Measurements from ENCODE around the gene PLA2G4A.

PLA2G4A gene

DNA sequence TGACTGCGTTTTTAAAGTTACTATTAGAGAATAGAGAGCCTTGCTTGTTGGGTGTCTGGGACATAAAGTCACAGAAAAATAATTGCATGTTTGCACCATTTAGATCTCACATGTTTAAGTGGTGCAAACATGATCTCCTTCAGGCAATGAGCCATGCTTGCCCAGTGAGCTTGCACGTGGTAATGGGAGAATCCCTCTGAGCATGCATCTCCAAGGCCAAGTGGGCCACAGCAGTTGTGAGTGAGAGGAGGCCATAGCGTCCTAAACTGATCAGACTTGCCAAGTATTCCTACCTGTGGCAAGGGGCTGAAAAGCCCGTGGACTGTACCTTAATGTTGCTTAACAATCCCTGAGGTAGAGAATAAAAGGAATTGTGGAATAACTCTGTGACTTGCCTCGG, 158.3 kb downstream of the PLA2G4A start:
- H3K4me3 ChIP-seq (ENCODE audit: low read depth, low read length) = no peak overlapping the region
- in situ Hi-C loops (cut with HindIII; ENCODE audit: low sequenced_read_pairs) = no loop called here
- no peak for DNase-seq (ENCODE audit: low read depth, low spot score)
- no peak for TF ChIP-seq CTCF (IDR thresholded peaks at IDR 0.05; ENCODE audit: low read depth, low read length)

DNA sequence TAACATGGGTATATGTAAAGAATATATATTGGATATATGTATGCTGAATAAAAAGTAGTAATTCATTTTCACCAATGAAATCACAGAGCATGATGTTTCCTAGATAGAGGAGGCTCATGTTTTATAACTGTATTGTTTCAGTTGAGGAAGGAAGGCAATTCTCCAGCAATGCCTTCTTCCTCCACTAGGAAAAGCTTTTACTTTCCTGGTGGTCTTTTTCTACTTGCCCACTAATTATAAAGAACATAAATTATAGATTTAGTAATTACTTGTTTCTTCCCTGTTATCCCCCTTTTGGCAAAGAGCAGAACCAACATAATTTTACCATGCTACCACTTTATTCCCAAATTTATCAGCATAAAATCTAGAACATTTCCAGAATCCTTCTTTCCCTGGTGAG, 159.0 kb downstream of the PLA2G4A start:
- in situ Hi-C loops (cut with HindIII; ENCODE audit: low sequenced_read_pairs) = no loop called here
- TF ChIP-seq CTCF (IDR thresholded peaks at IDR 0.05; ENCODE audit: low read depth, low read length) = peak; percentile 33
- DNase-seq (ENCODE audit: low read depth, low spot score) = no peak
- H3K4me3 ChIP-seq (ENCODE audit: low read depth, low read length) = no peak overlapping the region

DNA sequence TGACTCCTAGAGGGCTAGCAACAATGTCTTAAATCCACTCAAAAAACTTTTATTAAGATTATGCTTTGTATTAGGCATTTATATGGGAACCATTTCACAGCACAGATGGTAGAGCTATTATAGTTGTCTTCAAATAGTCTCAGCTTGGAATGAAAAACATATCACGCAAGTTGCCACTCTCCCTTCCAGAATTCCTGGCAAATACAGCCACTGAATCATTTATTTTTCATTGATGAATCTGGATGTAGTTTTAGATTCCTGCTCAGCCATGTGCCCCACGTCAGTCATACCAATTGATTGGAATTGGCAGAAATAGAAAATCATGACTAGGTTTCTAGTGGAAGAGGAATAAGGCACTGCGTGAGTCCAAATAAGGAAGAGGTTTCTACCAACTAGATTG, 165.2 kb downstream of the PLA2G4A start:
- no peak for DNase-seq (ENCODE audit: low read depth, low spot score)
- in situ Hi-C loops (cut with HindIII; ENCODE audit: low sequenced_read_pairs) = no loop called here
- H3K4me3 ChIP-seq (ENCODE audit: low read depth, low read length) = no peak overlapping the region
- no peak for TF ChIP-seq CTCF (IDR thresholded peaks at IDR 0.05; ENCODE audit: low read depth, low read length)

DNA sequence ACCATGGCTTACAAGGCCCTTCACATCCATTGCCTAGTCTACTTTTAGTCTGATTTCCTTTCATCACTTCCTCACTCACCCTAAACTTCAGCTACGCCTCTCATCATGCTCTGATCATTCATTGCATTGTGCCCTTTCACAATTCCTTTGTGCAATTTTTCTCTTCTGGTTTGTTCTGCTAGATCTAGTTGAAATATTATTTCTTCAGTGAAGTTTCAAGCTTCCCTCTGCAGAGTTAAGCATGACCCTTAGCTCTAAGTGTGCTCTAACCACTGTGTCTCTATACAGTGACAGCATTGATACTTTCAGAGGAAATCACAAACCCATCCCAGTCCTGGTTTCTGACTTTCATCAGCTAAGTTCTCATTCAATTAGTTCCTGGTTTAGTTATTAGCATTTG, 166.1 kb downstream of the PLA2G4A start:
- TF ChIP-seq CTCF (IDR thresholded peaks at IDR 0.05; ENCODE audit: low read depth, low read length) = no peak

DNA sequence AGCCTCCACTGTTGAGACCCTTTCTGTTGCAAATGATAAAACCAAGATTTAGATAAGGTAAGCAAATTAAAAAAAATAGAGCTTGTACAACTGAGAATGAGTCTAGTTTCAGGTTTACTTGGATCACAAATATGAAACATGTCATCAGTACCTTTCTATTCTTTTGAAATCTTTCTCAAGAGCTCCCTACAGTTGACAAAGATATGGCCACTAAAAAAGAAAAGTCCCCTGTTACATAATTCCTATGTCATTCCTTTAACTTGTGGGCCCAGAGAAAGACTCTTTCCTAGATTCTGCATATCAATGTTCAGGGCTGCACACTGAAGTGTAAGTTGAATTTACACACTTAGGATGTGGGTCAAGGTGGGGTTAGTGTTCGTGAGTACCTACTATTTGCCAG, 168.1 kb downstream of the PLA2G4A start:
- no peak for DNase-seq (ENCODE audit: low read depth, low spot score)
- H3K4me3 ChIP-seq (ENCODE audit: low read depth, low read length) = no peak overlapping the region
- in situ Hi-C loops (cut with HindIII; ENCODE audit: low sequenced_read_pairs) = no loop called here
- no peak for TF ChIP-seq CTCF (IDR thresholded peaks at IDR 0.05; ENCODE audit: low read depth, low read length)

More for the DNA sequence above, 166.1 kb downstream of the PLA2G4A start:
- in situ Hi-C loops (cut with HindIII; ENCODE audit: low sequenced_read_pairs) = no loop called here
- DNase-seq (ENCODE audit: low read depth, low spot score) = no peak
- H3K4me3 ChIP-seq (ENCODE audit: low read depth, low read length) = no peak overlapping the region

DNA sequence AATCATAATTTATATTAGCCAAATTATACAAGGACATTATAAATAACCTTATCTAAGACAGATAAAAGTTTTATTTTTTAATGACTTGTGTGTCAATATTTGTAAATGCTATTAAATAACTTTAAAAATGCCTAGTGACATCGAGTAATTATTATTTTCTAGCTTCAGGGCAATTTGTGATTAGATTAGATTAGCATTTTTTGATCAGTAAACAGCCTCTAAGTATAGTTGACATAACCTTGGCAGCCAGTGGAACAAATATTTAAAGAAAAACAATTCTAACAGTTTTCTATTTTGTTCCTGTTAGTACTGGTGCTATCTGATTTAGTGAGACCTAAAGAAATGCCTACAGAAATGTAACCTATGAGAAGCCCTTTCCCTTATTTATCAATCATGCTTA, 169.1 kb downstream of the PLA2G4A start:
- no peak for DNase-seq (ENCODE audit: low read depth, low spot score)
- H3K4me3 ChIP-seq (ENCODE audit: low read depth, low read length) = no peak overlapping the region
- in situ Hi-C loops (cut with HindIII; ENCODE audit: low sequenced_read_pairs) = no loop called here
- TF ChIP-seq CTCF (IDR thresholded peaks at IDR 0.05; ENCODE audit: low read depth, low read length) = no peak

DNA sequence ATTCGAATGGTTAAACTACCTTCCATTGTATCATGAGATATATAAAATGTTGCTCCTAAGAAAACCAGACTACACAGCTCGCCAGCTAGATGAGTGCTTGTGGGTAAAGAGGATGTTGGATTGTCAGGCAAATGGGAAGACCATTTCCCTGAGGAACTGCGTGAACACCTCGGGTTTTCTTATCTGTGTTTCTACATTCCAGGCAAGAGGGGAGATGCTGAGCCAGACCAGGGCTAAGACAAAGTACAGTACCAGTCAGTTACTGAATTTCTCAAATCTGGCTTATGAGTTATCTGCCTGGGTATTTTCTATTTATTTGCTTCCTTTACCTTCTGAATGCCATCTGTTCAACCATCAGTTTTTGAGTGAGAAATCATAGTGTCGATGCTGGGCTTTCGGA, 170.8 kb downstream of the PLA2G4A start:
- no peak for DNase-seq (ENCODE audit: low read depth, low spot score)
- in situ Hi-C loops (cut with HindIII; ENCODE audit: low sequenced_read_pairs) = no loop called here
- no peak for TF ChIP-seq CTCF (IDR thresholded peaks at IDR 0.05; ENCODE audit: low read depth, low read length)
- H3K4me3 ChIP-seq (ENCODE audit: low read depth, low read length) = no peak overlapping the region

Measured in astrocyte of the spinal cord (primary cell).